HepG2 (cell line): ENCODE results near the gene TET3. TPM values are rescaled to one million over a fixed set of nuclear protein-coding genes. Genes with fewer than 3 reads are reported as not detected.
A peak's percentile ranks its signal among the peaks of the same experiment; 100 is the strongest.
"Not testable (repeated sequence)": the region's sequence is repeated elsewhere in the genome, so short reads cannot be mapped to it uniquely, and the experiment has no call there.

Experiments
- ATAC-seq: fragments of 200-7000 bp; cut with Tn5 transposase; 3 replicates; pipeline ENCODE4 v1.9.1; 2020; ENCODE audit warnings: mild to moderate bottlenecking, moderate library complexity
- BruUV-seq: library from RNA; stranded (reverse); fragments of 400-500 nt; replicated peaks from 2 replicates; lab custom pipeline; 2021; lab: Mats Ljungman, UMichigan
- CTCF ChIA-PET: fragments of 300-600 bp; formaldehyde crosslinking; extraction: SDS; loops from one replicate; lab custom pipeline; 2021; ENCODE audit warnings: low total read pairs, inconsistent platforms, low intra/inter-chr PET ratio; lab: Yijun Ruan, JAX
- POLR2A ChIA-PET: fragments of 350-600 bp; sonication (Branson Sonifier 250); formaldehyde crosslinking; loops from one replicate; lab custom pipeline; 2020; ENCODE audit warnings: antibody characterized with exemption, inconsistent platforms; lab: Yijun Ruan, JAX
- DNase-seq: peaks from one replicate; pipeline ENCODE4 v3.0.0-alpha.2; 2015; ENCODE audit warnings: low spot score
- FAIRE-seq: peaks from 3 replicates; lab custom pipeline; 2011; peaks lifted over from hg19 to GRCh38; lab: Jason Lieb, UNC
- H2AFZ ChIP-seq: one replicate; pipeline ENCODE4 v1.6.1; 2011; ENCODE audit warnings: low read length, inconsistent platforms
- H3K27ac ChIP-seq: fragments of 300-600 bp; 3 replicates; pipeline ENCODE4 v1.8.0; 2011; ENCODE audit warnings: mixed run types, mild to moderate bottlenecking, mixed read lengths, low read length, inconsistent platforms; ENCODE audit not compliant: insufficient read depth; ENCODE audit errors: extremely low read length
- H3K27me3 ChIP-seq, 2 experiments: fragments of 200-600 bp in 1 of 2; 2 replicates in 1 of 2; 3 replicates in 1 of 2; pipeline versions ENCODE4 v1.6.0 to v1.8.0; 2011; ENCODE audit warnings: low read length in 2 of 2, mild to moderate bottlenecking in 2 of 2, moderate library complexity in 2 of 2, inconsistent platforms in 1 of 2; ENCODE audit not compliant: insufficient read depth in 2 of 2, control insufficient read depth in 1 of 2
- H3K36me3 ChIP-seq, 2 experiments: fragments of 200-600 bp in 1 of 2; replicated peaks in 1 of 2; 2 replicates in 1 of 2; 3 replicates in 1 of 2; pipeline versions ENCODE4 v1.5.1 to v1.8.0; 2011; ENCODE audit warnings: low read length in 2 of 2, inconsistent platforms in 1 of 2; ENCODE audit not compliant: insufficient read depth in 2 of 2, control insufficient read depth in 1 of 2
- H3K4me1 ChIP-seq: 2 replicates; pipeline ENCODE4 v1.5.1; 2012; ENCODE audit warnings: low read length, inconsistent platforms; ENCODE audit not compliant: insufficient read depth
- H3K4me2 ChIP-seq: 2 replicates; pipeline ENCODE4 v1.6.0; 2011; ENCODE audit warnings: low read depth, low read length, inconsistent platforms
- H3K4me3 ChIP-seq, 3 experiments: fragments of 200-600 bp in 1 of 3; sonication (generic), shearing (Covaris generic) in 1 of 3; replicated peaks in 1 of 3; 2 replicates each; pipeline ENCODE4 v1.5.1; 2011 to 2016; ENCODE audit warnings: low read length in 3 of 3, inconsistent platforms in 2 of 3, low read depth in 2 of 3, mild to moderate bottlenecking in 2 of 3, control low read depth in 1 of 3, mixed read lengths in 1 of 3; ENCODE audit not compliant: insufficient read depth in 1 of 3
- H3K79me2 ChIP-seq: one replicate; pipeline ENCODE4 v1.6.1; 2011; ENCODE audit warnings: low read length, inconsistent platforms; ENCODE audit not compliant: insufficient read depth
- H3K9ac ChIP-seq: 2 replicates; pipeline ENCODE4 v1.6.0; 2011; ENCODE audit warnings: mild to moderate bottlenecking, low read depth, low read length, inconsistent platforms; ENCODE audit not compliant: insufficient read depth
- H3K9me3 ChIP-seq: 2 replicates; pipeline ENCODE4 v1.5.1; 2012; ENCODE audit warnings: mild to moderate bottlenecking, low read length
- H4K20me1 ChIP-seq: 2 replicates; pipeline ENCODE4 v1.6.0; 2011; ENCODE audit warnings: inconsistent platforms, mild to moderate bottlenecking, low read length, moderate library complexity; ENCODE audit not compliant: insufficient read depth
- GATAD2A ChIP-seq: IDR thresholded peaks from 2 replicates; pipeline ENCODE4 v1.6.1; 2016
- KLF12 ChIP-seq: sonication (generic); formaldehyde crosslinking; IDR thresholded peaks from 2 replicates; pipeline ENCODE4 v1.4.0; 2020; ENCODE audit warnings: missing genetic modification reagents, borderline replicate concordance
- STAG1 ChIP-seq: sonication (generic); formaldehyde crosslinking; IDR thresholded peaks from 2 replicates; pipeline ENCODE4 v1.4.0; 2020; ENCODE audit warnings: missing genetic modification reagents
- WGBS: methylation state at CpG from one replicate; pipeline ENCODE4 v1.1.6; 2017; ENCODE audit warnings: low lambda C conversion rate; 5-methylcytosine and 5-hydroxymethylcytosine counted together
- in situ Hi-C: cut with HindIII; loops from 2 replicates; pipeline ENCODE4 v1.10.0; 2017; ENCODE audit warnings: low pct_unique_long_range_greater_than_20kb; ENCODE audit not compliant: extremely low pct_ligation_motif_present
- intact Hi-C: fragments of 100-400 bp; cut with micrococcal nuclease; formaldehyde crosslinking; loops from one replicate; pipeline ENCODE4 v1.10.0; 2022; ENCODE audit not compliant: unreplicated experiment
- polyA plus RNA-seq, 8 experiments: library from polyadenylated mRNA; depleted of rRNA in 3 of 8; stranded (reverse) in 7 of 8; unstranded in 1 of 8; fragments of >200 nt; fragmentation: Illumina TruSeq in 4 of 8; extraction: Trizol in 4 of 8; gene quantifications; 2 replicates each; pipeline versions ENCODE4 v1.2.1 to v1.2.3, GENCODE V29; 2011 to 2016; ENCODE audit warnings: low read depth in 4 of 8, missing spikeins in 1 of 8, mixed read lengths in 1 of 8; ENCODE audit not compliant: insufficient read depth in 1 of 8
- total RNA-seq, 5 experiments: library from RNA; depleted of rRNA; stranded (reverse); fragments of >200 nt; fragmentation: Illumina TruSeq; extraction: Trizol; gene quantifications; 2 replicates each; pipeline ENCODE4 v1.2.3, GENCODE V29; 2016; ENCODE audit warnings: low read depth in 1 of 5
- TF ChIP-seq, protein P1 (sequence below): IDR thresholded peaks from 2 replicates; pipeline ENCODE4 v1.6.1; 2016

Gene TET3
- total and polyA plus RNA-seq, 2 of the 13 experiments (the other 11 are each of a cell fraction or from before 2014, with no cell fraction given), result 4.3 to 6.8 TPM

GRCh38 chr2:73939419-73939818 is 45.3 kb upstream of the TET3 start:
- no peak for DNase-seq
- H3K9ac ChIP-seq, result no peak overlapping the region
- ChIA-PET CTCF (no interaction called here), POLR2A (no interaction called here)
- no peak for FAIRE-seq
- no peaks in the 10 kb centered on the region for H3K9me3 ChIP-seq
- peaks cover 14% of the 10 kb centered on the region for H4K20me1 ChIP-seq
- H3K4me3 ChIP-seq, result no peak overlapping the region
- no peak overlapping the region for H3K27ac ChIP-seq
- BruUV-seq, result no TSS peak
- H3K4me2 ChIP-seq, result no peak overlapping the region
- peaks cover 15 to 72% of the 10 kb centered on the region in 2 experiments for H3K36me3 ChIP-seq
- peaks cover 69% of the 10 kb centered on the region for H3K79me2 ChIP-seq
- H3K27me3 ChIP-seq, result no peaks in the 10 kb centered on the region
- intact Hi-C loops, result no loop called here
- H3K4me1 ChIP-seq, result no peaks in the 10 kb centered on the region
- WGBS, result 95% methylated on average over 2 of the region's 2 CpGs
- no peak for ATAC-seq
- TF ChIP-seq STAG1 (CRISPR knock-in tag) (peak; percentile 14; the same call in 1 of the 2 replicates), KLF12 (CRISPR knock-in tag) (no peak), GATAD2A (no peak)
- TF ChIP-seq, protein P1, sequence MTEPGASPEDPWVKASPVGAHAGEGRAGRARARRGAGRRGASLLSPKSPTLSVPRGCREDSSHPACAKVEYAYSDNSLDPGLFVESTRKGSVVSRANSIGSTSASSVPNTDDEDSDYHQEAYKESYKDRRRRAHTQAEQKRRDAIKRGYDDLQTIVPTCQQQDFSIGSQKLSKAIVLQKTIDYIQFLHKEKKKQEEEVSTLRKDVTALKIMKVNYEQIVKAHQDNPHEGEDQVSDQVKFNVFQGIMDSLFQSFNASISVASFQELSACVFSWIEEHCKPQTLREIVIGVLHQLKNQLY (CRISPR knock-in tag), result no peak
- in situ Hi-C loops, result no loop called here
- no peak overlapping the region for H2AFZ ChIP-seq

- H3K4me2 ChIP-seq, H2AFZ ChIP-seq, H3K4me1 ChIP-seq, POLR2A ChIA-PET, H3K4me3 ChIP-seq, H3K9me3 ChIP-seq, FAIRE-seq, H3K9ac ChIP-seq, in situ Hi-C loops, DNase-seq, H3K27me3 ChIP-seq, ATAC-seq, H3K27ac ChIP-seq, intact Hi-C loops, BruUV-seq, CTCF ChIA-PET: not testable (repeated sequence)
- Histone ChIP-seq H3K36me3 (peaks cover 17 to 76% of the 10 kb centered on the region in 2 experiments), H3K79me2 (peaks cover 73% of the 10 kb centered on the region), H4K20me1 (peaks cover 14% of the 10 kb centered on the region)
- WGBS, result 91% methylated on average over 1 of the region's 1 CpG
Observed at GRCh38 chr2:73940066-73940465, 44.6 kb upstream of the TET3 start.
